ENCODE data around the gene AFMID. TPM values are rescaled to one million over a fixed set of nuclear protein-coding genes. Genes with fewer than 3 reads are reported as not detected.

The AFMID gene
- total RNA-seq, 1 donor from 2014 or later, result 15.4 TPM

DNA sequence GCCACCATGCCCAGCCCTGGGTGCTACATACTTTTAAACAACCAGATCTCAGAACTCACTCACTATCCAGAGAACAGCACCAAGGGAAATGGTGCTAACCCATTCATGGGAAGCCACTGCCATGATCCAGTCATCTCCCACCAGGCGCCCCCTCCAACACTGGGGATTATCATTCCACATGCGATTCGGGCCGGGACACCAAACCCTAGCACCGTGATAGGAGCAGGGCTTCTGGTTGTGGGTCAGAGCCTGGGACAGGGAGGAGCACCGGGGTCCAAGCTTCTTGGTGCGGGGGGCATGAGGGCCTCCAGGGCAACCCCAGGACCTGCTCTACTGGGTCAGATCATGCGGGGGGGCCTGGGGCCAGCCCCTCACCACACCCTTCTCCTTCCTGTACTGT is 48.7 kb downstream of the AFMID start:
- ChIA-PET POLR2A (interaction anchor here (0.7 kb wide), 1 partner anchor 116 kb away, joined by 3 read pairs; no protein-coding TSS in a partner anchor), CTCF (no interaction called here)
- no peak for ATAC-seq (ENCODE audit: low read depth)
- H3K36me3 Mint-ChIP-seq (ENCODE audit: low read depth), result no peaks in the 10 kb centered on the region
- TF ChIP-seq, protein P1, sequence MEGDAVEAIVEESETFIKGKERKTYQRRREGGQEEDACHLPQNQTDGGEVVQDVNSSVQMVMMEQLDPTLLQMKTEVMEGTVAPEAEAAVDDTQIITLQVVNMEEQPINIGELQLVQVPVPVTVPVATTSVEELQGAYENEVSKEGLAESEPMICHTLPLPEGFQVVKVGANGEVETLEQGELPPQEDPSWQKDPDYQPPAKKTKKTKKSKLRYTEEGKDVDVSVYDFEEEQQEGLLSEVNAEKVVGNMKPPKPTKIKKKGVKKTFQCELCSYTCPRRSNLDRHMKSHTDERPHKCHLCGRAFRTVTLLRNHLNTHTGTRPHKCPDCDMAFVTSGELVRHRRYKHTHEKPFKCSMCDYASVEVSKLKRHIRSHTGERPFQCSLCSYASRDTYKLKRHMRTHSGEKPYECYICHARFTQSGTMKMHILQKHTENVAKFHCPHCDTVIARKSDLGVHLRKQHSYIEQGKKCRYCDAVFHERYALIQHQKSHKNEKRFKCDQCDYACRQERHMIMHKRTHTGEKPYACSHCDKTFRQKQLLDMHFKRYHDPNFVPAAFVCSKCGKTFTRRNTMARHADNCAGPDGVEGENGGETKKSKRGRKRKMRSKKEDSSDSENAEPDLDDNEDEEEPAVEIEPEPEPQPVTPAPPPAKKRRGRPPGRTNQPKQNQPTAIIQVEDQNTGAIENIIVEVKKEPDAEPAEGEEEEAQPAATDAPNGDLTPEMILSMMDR (IDR thresholded peaks at IDR 0.05), result no peak
- no peak overlapping the region for H3K4me3 Mint-ChIP-seq
- H3K27ac Mint-ChIP-seq, result no peak overlapping the region
- no peak for DNase-seq
- H3K4me1 Mint-ChIP-seq, result peaks cover 24% of the 10 kb centered on the region
- intact Hi-C loops (cut with micrococcal nuclease), result no loop called here
- peaks cover 14% of the 10 kb centered on the region for H3K27me3 Mint-ChIP-seq
- no peaks in the 10 kb centered on the region for H3K9me3 Mint-ChIP-seq

DNA sequence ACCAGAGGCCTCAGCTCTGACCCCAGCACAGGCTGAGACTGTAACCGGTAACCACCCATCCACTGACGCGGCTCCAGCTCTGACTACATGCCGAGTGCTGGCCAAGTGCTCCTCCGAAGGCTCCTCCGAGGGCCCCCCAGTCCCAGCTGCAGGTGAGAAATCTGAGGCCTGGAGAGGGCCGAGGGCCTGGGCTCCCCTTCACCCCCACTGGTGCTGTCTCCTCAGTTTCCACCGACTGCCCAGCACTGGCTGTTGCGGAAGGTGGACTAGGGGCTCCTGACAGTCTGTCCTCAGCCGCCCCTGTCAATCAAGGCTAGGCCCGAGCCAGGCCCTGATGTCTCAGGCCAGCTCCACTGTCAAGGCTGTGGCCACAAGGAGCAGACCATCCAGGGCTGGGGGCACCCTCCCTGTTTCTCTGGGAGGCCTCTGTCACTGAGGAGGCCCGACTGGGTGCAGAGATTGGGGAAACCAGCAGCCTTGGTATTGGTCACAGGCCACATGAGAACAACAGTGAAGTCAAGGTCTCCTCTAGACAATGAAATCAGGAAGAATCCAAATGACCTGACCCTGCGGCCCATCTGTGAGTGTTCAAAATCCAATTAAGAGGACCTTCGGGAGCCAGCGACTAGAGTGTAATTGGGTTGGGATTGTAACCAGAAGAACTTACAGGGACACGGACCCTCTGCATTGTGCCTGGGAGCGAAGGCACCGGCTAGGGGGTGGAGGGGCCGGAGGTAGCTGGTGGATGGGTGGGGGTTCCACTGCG is 49.4 kb downstream of the AFMID start:
- Mint-ChIP-seq H3K9me3 (no peaks in the 10 kb centered on the region), H3K4me1 (peaks cover 26% of the 10 kb centered on the region), H3K4me3 (no peak overlapping the region), H3K36me3 (ENCODE audit: low read depth) (no peaks in the 10 kb centered on the region), H3K27me3 (peaks cover 10% of the 10 kb centered on the region), H3K27ac (no peak overlapping the region)
- ChIA-PET CTCF (no interaction called here), POLR2A (no interaction called here)
- ATAC-seq (ENCODE audit: low read depth), result no peak
- no peak for DNase-seq
- TF ChIP-seq, protein P1 (IDR thresholded peaks at IDR 0.05), result no peak
- intact Hi-C loops (cut with micrococcal nuclease), result no loop called here

DNA sequence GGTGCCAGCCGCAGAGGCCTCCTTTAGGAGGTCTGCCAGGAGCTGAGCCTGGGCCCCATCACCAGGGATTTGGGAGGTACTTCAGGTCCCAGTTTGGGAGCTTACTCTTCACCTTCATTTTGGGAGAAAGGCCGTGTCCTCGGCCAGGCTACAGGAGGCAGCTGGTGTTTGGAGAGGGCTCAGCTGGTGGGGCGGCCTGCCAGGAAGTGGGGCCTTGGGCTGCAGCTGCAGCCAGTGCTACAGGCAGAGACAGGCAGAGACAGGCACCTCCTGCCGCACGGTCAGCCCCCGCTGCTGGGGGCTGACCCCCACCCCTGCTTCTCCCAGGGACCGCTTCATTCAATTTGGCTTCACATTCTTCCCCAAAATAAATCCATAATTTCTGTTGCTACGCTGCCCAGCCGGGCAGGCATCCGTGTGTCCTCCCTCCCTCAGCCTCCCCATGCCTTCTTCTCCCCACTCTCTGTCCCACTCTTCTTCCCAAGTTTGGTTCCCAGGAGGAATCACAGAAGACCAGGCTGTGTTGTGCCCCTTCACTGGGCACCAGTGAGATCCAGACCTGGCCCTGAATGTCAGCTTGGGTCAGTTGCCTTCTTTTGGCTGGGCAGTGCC is 50.3 kb downstream of the AFMID start:
- no peaks in the 10 kb centered on the region for H3K36me3 Mint-ChIP-seq (ENCODE audit: low read depth)
- ChIA-PET POLR2A (no interaction called here), CTCF (no interaction called here)
- peaks cover 30% of the 10 kb centered on the region for H3K4me1 Mint-ChIP-seq
- TF ChIP-seq, protein P1 (IDR thresholded peaks at IDR 0.05), result no peak
- no peak overlapping the region for H3K27ac Mint-ChIP-seq
- intact Hi-C loops (cut with micrococcal nuclease), result no loop called here
- DNase-seq (no peak), ATAC-seq (ENCODE audit: low read depth) (no peak)
- H3K9me3 Mint-ChIP-seq, result no peaks in the 10 kb centered on the region
- H3K27me3 Mint-ChIP-seq, result peaks cover 9% of the 10 kb centered on the region
- H3K4me3 Mint-ChIP-seq, result no peak overlapping the region

DNA sequence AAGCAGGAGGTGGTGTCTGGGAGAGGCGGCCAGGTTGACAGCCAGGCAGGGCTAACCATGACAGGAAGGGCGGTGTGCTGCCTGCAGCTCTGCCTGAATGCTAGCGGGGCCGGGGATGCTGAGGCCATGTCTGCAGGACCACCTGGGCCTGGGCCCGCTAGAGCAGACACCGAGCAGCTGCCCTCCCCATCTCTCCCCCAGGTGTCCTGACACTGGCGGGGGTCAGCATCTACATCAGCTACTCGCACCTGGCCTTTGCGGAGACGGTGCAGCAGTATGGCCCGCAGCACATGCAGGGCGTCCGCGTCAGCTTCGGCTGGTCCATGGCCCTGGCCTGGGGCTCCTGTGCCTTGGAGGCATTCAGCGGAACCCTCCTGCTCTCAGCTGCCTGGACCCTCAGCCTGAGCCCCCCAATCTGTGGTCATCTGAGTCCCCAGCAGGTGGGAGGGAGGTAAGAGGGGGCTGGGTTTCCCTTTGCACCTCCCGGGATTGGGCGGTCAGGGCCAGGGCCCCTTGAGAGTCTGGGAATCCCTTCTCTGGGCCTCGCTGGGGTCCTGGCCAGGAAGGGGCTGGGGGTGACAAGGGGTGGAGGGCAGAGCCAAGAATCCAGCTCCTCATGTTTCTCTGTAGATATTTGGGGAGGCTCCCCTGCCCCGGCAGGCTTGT is 51.8 kb downstream of the AFMID start:
- DNase-seq, result no peak
- POLR2A ChIA-PET, result no interaction called here
- Mint-ChIP-seq H3K4me3 (no peak overlapping the region), H3K9me3 (no peaks in the 10 kb centered on the region), H3K27me3 (peaks cover 1% of the 10 kb centered on the region), H3K27ac (no peak overlapping the region), H3K36me3 (ENCODE audit: low read depth) (no peaks in the 10 kb centered on the region), H3K4me1 (peaks cover 38% of the 10 kb centered on the region)
- TF ChIP-seq, protein P1 (IDR thresholded peaks at IDR 0.05), result no peak
- CTCF ChIA-PET, result no interaction called here
- intact Hi-C loops (cut with micrococcal nuclease), result no loop called here
- ATAC-seq (ENCODE audit: low read depth), result no peak

DNA sequence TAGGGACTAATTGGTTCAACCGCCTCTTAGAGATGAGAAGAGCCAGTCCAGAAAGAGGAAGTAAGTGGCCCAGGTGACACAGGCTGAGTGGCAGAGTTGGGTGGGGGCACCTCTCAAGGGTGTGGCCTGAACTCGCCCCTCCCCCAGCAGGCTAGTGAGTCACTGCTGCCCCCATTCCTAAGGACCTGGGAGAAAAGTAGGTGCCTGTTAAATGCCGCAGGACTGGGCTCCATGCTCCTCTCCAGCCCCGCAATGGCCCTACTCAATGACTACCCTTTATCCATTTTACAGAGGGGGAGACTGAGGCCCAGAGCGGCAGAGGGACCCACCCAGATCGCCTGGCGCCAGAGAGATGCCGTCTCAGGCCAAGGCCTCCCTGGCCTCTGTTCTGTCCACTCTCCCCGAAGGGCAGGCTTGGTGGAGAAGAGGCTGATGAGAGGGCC is 52.3 kb downstream of the AFMID start:
- intact Hi-C loops (cut with micrococcal nuclease), result no loop called here
- TF ChIP-seq, protein P1 (IDR thresholded peaks at IDR 0.05), result no peak
- Mint-ChIP-seq H3K36me3 (ENCODE audit: low read depth) (no peaks in the 10 kb centered on the region), H3K4me3 (no peak overlapping the region), H3K27ac (no peak overlapping the region), H3K9me3 (no peaks in the 10 kb centered on the region), H3K27me3 (no peaks in the 10 kb centered on the region), H3K4me1 (peaks cover 42% of the 10 kb centered on the region)
- no peak for DNase-seq
- POLR2A ChIA-PET, result no interaction called here
- CTCF ChIA-PET, result no interaction called here
- peak; percentile 42 for ATAC-seq (ENCODE audit: low read depth)
